Activated CD8-positive, alpha-beta memory T cell treated with anti-CD3 and anti-CD28 coated beads, Interleukin-2, amount 50 U/mL, for 24 hours (primary cell): ENCODE data around the gene TARP.

Experiments
- DNase-seq: peaks from one replicate; pipeline ENCODE4 v3.0.0-alpha.2; 2020; ENCODE audit errors: extremely low read depth

TARP gene

GRCh38 chr7:38217672-38218071 is 55.8 kb downstream of the TARP start:
- no peak for DNase-seq

GRCh38 chr7:38215735-38216670 is 57.4 kb downstream of the TARP start:
- DNase-seq: peak; percentile 41

- no peak for DNase-seq
These were observed 58.3 kb downstream of the TARP start for GRCh38 chr7:38215115-38215514.

- no peak for DNase-seq
These were observed 61.5 kb downstream of the TARP start for GRCh38 chr7:38211940-38212339.

GRCh38 chr7:38211486-38211885 is 62.0 kb downstream of the TARP start:
- no peak for DNase-seq
